GM23338 (cell line): ENCODE measurements around the gene ATF2. TPM values are rescaled to one million over a fixed set of nuclear protein-coding genes. Genes with fewer than 3 reads are reported as not detected.

Experiments used
- ATAC-seq: fragments of 200-7000 bp; cut with Tn5 transposase; 3 replicates; pipeline ENCODE4 v1.9.1; 2020
- DNase-seq: peaks from one replicate; pipeline ENCODE4 v3.0.0-alpha.2; 2015; ENCODE audit warnings: low spot score
- H2AFZ ChIP-seq: fragments of 200-600 bp; sonication (generic); 2 replicates; pipeline ENCODE4 v1.8.0; 2016; ENCODE audit warnings: antibody characterized with exemption, mild to moderate bottlenecking, moderate library complexity
- H3F3A ChIP-seq: fragments of 200-600 bp; sonication (generic); replicated peaks from 2 replicates; pipeline ENCODE4 v1.8.0; 2017; ENCODE audit warnings: antibody characterized with exemption, mixed run types, low read depth
- H3K27ac ChIP-seq: fragments of 200-600 bp; sonication (generic); 2 replicates; pipeline ENCODE4 v1.6.1; 2016; ENCODE audit warnings: low read depth
- H3K27me3 ChIP-seq: fragments of 200-600 bp; sonication (generic); 2 replicates; pipeline ENCODE4 v1.8.0; 2016; ENCODE audit warnings: mild to moderate bottlenecking, mixed run types, moderate library complexity; ENCODE audit not compliant: insufficient read depth
- H3K36me3 ChIP-seq: fragments of 200-600 bp; sonication (generic); 2 replicates; pipeline ENCODE4 v1.8.0; 2016; ENCODE audit warnings: mild to moderate bottlenecking; ENCODE audit not compliant: insufficient read depth
- H3K4me1 ChIP-seq: fragments of 200-600 bp; sonication (generic); 2 replicates; pipeline ENCODE4 v1.8.0; 2016; ENCODE audit warnings: mild to moderate bottlenecking, moderate library complexity; ENCODE audit not compliant: insufficient read depth
- H3K4me2 ChIP-seq: fragments of 200-600 bp; sonication (generic); 2 replicates; pipeline ENCODE4 v1.7.1; 2017; ENCODE audit warnings: mixed run types
- H3K4me3 ChIP-seq: fragments of 200-600 bp; sonication (generic); 2 replicates; pipeline ENCODE4 v1.6.1; 2016; ENCODE audit warnings: mixed run types
- H3K79me2 ChIP-seq: fragments of 200-600 bp; sonication (generic); replicated peaks from 2 replicates; pipeline ENCODE4 v1.8.0; 2017; ENCODE audit warnings: mild to moderate bottlenecking; ENCODE audit not compliant: insufficient read depth
- H3K9me2 ChIP-seq: fragments of 200-600 bp; sonication (generic); 2 replicates; pipeline ENCODE4 v1.8.0; 2017; ENCODE audit not compliant: insufficient read depth
- H4K20me1 ChIP-seq: fragments of 200-600 bp; sonication (generic); replicated peaks from 2 replicates; pipeline ENCODE4 v1.8.0; 2017; ENCODE audit warnings: mild to moderate bottlenecking; ENCODE audit not compliant: insufficient read depth
- H3K27ac Mint-ChIP-seq: 2 replicates; pipeline ENCODE4 v1.8.0; 2020; ENCODE audit warnings: inconsistent platforms, mild to moderate bottlenecking, moderate library complexity, mixed read lengths
- H3K27me3 Mint-ChIP-seq: 3 replicates; pipeline ENCODE4 v1.8.0; 2022; ENCODE audit warnings: low read depth, mild to moderate bottlenecking, moderate library complexity, mixed read lengths, inconsistent platforms; ENCODE audit not compliant: insufficient read depth, poor library complexity
- H3K36me3 Mint-ChIP-seq: 3 replicates; pipeline ENCODE4 v1.8.0; 2021; ENCODE audit warnings: low read depth, mild to moderate bottlenecking, inconsistent platforms, moderate library complexity, mixed read lengths
- H3K4me1 Mint-ChIP-seq: 3 replicates; pipeline ENCODE4 v1.8.0; 2020; ENCODE audit warnings: mild to moderate bottlenecking, inconsistent platforms, mixed read lengths
- H3K4me3 Mint-ChIP-seq: 3 replicates; pipeline ENCODE4 v1.8.0; 2021; ENCODE audit warnings: moderate library complexity, mild to moderate bottlenecking, inconsistent platforms, mixed read lengths
- H3K9me3 Mint-ChIP-seq: 3 replicates; pipeline ENCODE4 v1.8.0; 2020; ENCODE audit warnings: moderate library complexity, mild to moderate bottlenecking, inconsistent platforms, mixed read lengths
- CTCF ChIP-seq, 2 experiments: fragments of 200-600 bp in 1 of 2; sonication (generic) in 1 of 2; conservative IDR thresholded peaks; 2 replicates each; pipeline versions ENCODE4 v1.5.1 to v1.6.1; 2016 to 2017; ENCODE audit warnings: antibody characterized with exemption in 2 of 2, low read depth in 2 of 2, mild to moderate bottlenecking in 2 of 2, moderate library complexity in 1 of 2
- ETS1 ChIP-seq: IDR thresholded peaks from 2 replicates; pipeline ENCODE4 v1.6.1; 2016; ENCODE audit warnings: antibody characterized with exemption
- EZH2 ChIP-seq: fragments of 200-600 bp; sonication (generic); IDR thresholded peaks from one replicate; pipeline ENCODE4 v1.8.0; 2017; ENCODE audit warnings: antibody characterized with exemption, mild to moderate bottlenecking, low read depth; ENCODE audit not compliant: unreplicated experiment
- JUNB ChIP-seq: IDR thresholded peaks from one replicate; pipeline ENCODE4 v1.6.1; 2016; ENCODE audit warnings: antibody characterized with exemption; ENCODE audit not compliant: unreplicated experiment
- POLR2AphosphoS5 ChIP-seq: IDR thresholded peaks from 2 replicates; pipeline ENCODE4 v1.6.1; 2016; ENCODE audit warnings: antibody characterized with exemption, low read depth
- STAT1 ChIP-seq: IDR thresholded peaks from one replicate; pipeline ENCODE4 v1.6.1; 2016; ENCODE audit warnings: antibody characterized with exemption; ENCODE audit not compliant: unreplicated experiment
- ZNF114 ChIP-seq: fragments of 250-450 bp; sonication (Bioruptor Pico); IDR thresholded peaks from 2 replicates; pipeline ENCODE4 v1.5.0; 2020; ENCODE audit warnings: mild to moderate bottlenecking, moderate library complexity
- ZNF462 ChIP-seq: fragments of 250-450 bp; sonication (Bioruptor Pico); IDR thresholded peaks from 2 replicates; pipeline ENCODE4 v1.5.0; 2020; ENCODE audit warnings: mild to moderate bottlenecking, moderate library complexity
- polyA plus RNA-seq: library from polyadenylated mRNA; unstranded; fragments of >200 nt; fragmentation: Nextera tagmentation; extraction: Ambion mirVana; gene quantifications from 2 replicates; pipeline ENCODE4 v1.2.1, GENCODE V29; 2016
- total RNA-seq: library from RNA; depleted of rRNA; stranded (reverse); fragments of >200 nt; shearing (Covaris generic); gene quantifications from 2 replicates; pipeline ENCODE4 v1.2.3, GENCODE V29; 2014

The ATF2 gene
- total and polyA plus RNA-seq, 2 experiments from 2014 or later = 23.6 to 56.2 TPM

- TF ChIP-seq ZNF462 (CRISPR knock-in tag) (no peak), CTCF (conservative IDR thresholded peaks at IDR 0.05; ENCODE audit: low read depth in 2 of 2) (no peak)
Measured at GRCh38 chr2:175180701-175181103, 12.7 kb upstream of the ATF2 start (continued).

GRCh38 chr2:175176624-175177023, 8.6 kb upstream of the ATF2 start:
- peaks cover 28% of the 10 kb centered on the region for H3K36me3 ChIP-seq
- DNase-seq = no peak
- TF ChIP-seq EZH2 = no peak
- no peak for TF ChIP-seq POLR2AphosphoS5
- no peak for TF ChIP-seq ETS1
- TF ChIP-seq ZNF114 (CRISPR knock-in tag) = no peak
- no peak for TF ChIP-seq JUNB
- TF ChIP-seq STAT1 = no peak
- H3K4me2 ChIP-seq = no peak overlapping the region
- 0 out of 2 replicates have a peak overlapping the region, but pooled peaks have one; percentile 9 for H3K27ac Mint-ChIP-seq
- H3K4me1 Mint-ChIP-seq = peaks cover 7% of the 10 kb centered on the region; the same call in 2 of the 3 replicates
- H3K4me3 ChIP-seq = no peak overlapping the region
- no peak overlapping the region for H2AFZ ChIP-seq
- H4K20me1 ChIP-seq = peaks cover 25% of the 10 kb centered on the region
- H3K27me3 ChIP-seq = no peaks in the 10 kb centered on the region
- H3K79me2 ChIP-seq = peaks cover 27% of the 10 kb centered on the region
- H3K4me1 ChIP-seq = no peaks in the 10 kb centered on the region
- no peak overlapping the region for H3K27ac ChIP-seq
- H3K4me3 Mint-ChIP-seq = no peak overlapping the region
- no peaks in the 10 kb centered on the region for H3K9me3 Mint-ChIP-seq
- no peaks in the 10 kb centered on the region for H3F3A ChIP-seq
- no peaks in the 10 kb centered on the region for H3K9me2 ChIP-seq
- no peaks in the 10 kb centered on the region for H3K27me3 Mint-ChIP-seq
- peaks cover 38% of the 10 kb centered on the region for H3K36me3 Mint-ChIP-seq
- no peak for ATAC-seq
